Kidney (tissue), 14 donors: ENCODE measurements around the gene PITPNC1. TPM values are rescaled to one million over a fixed set of nuclear protein-coding genes. Genes with fewer than 3 reads are reported as not detected.

Experiments used
- DNase-seq, 5 donors: peaks; one replicate each; pipeline ENCODE4 v3.0.0-alpha.2; 2013 to 2020
- FAIRE-seq: peaks from 2 replicates; lab custom pipeline; 2012; peaks lifted over from hg19 to GRCh38; lab: Jason Lieb, UNC
- H3K27ac ChIP-seq, 2 donors: one replicate each; pipeline ENCODE4 v1.7.0; 2013; ENCODE audit warnings: low read depth in 2 of 2, low read length in 2 of 2, inconsistent platforms in 1 of 2
- H3K27me3 ChIP-seq: one replicate; pipeline ENCODE4 v1.7.1; 2013; ENCODE audit warnings: low read length, inconsistent platforms; ENCODE audit not compliant: control insufficient read depth, insufficient read depth
- H3K36me3 ChIP-seq, 3 donors: one replicate each; pipeline versions ENCODE4 v1.7.0 to v1.7.1; 2013; ENCODE audit warnings: low read length in 3 of 3, control low read depth in 1 of 3, inconsistent platforms in 1 of 3; ENCODE audit not compliant: insufficient read depth in 3 of 3, control insufficient read depth in 2 of 3
- H3K4me1 ChIP-seq, 3 donors: one replicate each; pipeline versions ENCODE4 v1.7.0 to v1.7.1; 2013; ENCODE audit warnings: low read length in 3 of 3, inconsistent platforms in 1 of 3, low read depth in 1 of 3; ENCODE audit not compliant: control insufficient read depth in 2 of 3, insufficient read depth in 2 of 3
- H3K4me3 ChIP-seq, 3 donors: one replicate each; pipeline versions ENCODE4 v1.7.0 to v1.8.1; 2013; ENCODE audit warnings: low read length in 3 of 3, control low read depth in 1 of 3, inconsistent platforms in 1 of 3
- H3K9ac ChIP-seq, 3 donors: one replicate each; pipeline versions ENCODE4 v1.7.0 to v1.7.1; 2013; ENCODE audit warnings: low read length in 3 of 3, control low read depth in 1 of 3, inconsistent platforms in 1 of 3
- H3K9me3 ChIP-seq, 3 donors: one replicate each; pipeline versions ENCODE4 v1.7.0 to v1.7.1; 2013; ENCODE audit warnings: low read length in 3 of 3, control low read depth in 1 of 3, inconsistent platforms in 1 of 3; ENCODE audit not compliant: control insufficient read depth in 2 of 3, insufficient read depth in 1 of 3
- intact Hi-C: fragments of 100-400 bp; cut with DNase I; formaldehyde crosslinking; loops from one replicate; pipeline ENCODE4 v1.11.1; 2022
- polyA plus RNA-seq: library from polyadenylated mRNA; stranded (reverse); fragments of 350-450 nt; fragmentation: Illumina TruSeq; extraction: RNeasy Lipid Tissue Mini Kit (QIAGEN cat#74804); gene quantifications from one replicate; pipeline ENCODE4 v1.2.3, GENCODE V29; 2014; ENCODE audit warnings: low read depth, low replicate concordance; ENCODE audit not compliant: insufficient read depth
- total RNA-seq: library from RNA; stranded (reverse); fragmentation: NEBNext Ultra II Directional; extraction: Animal tissue kit (Norgen Biotek cat#: 25700); gene quantifications from one replicate; pipeline ENCODE4 v1.2.1, GENCODE V29; 2021
- TF ChIP-seq, protein P1 (sequence below): IDR thresholded peaks from 3 replicates; pipeline ENCODE4 v1.5.1; 2012; ENCODE audit warnings: mild to moderate bottlenecking, moderate library complexity, borderline replicate concordance; ENCODE audit not compliant: insufficient read depth; ENCODE audit errors: extremely low read depth
- donor health status: control.
- donor health status: control.
- donor health status: control.
- donor health status: control.
- donor health status: control.
- donor health status: DM: yes; HTN: yes; CAD: no.
- donor health status: Normal renal cell carcinoma (clear cell type).

PITPNC1 gene
- total and polyA plus RNA-seq, 2 donors from 2014 or later = 14.2 to 41.3 TPM

DNA sequence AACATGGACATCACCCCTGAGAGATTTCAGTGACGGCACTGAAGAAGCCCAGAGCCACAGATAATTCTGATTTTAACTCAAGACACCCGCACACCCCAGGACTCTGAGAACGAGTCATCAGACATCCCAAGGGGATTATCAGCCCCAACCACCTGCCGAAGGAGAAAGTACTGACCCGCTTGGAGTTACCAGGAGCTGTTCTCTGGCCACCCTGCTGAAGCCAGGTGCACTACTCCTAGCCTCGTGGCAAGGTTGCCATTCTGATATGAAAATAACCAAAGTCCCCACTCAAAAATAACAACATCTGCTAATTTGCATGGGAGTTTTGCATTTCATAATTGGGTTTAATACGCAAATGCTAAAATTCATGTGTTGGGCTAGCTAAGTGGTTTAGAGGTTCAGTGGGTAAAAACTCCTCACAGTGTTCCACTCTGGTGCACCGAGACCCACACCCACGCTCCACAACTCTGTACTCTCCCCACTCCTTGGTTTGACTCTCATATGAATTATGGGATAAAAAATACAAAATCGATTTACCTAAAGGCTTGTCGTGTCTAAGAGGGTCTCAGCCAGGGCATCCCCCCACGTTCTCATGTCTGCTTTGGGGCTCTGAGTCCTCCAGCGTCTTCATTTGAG lies 197.7 kb downstream of the PITPNC1 start:
- H3K27me3 ChIP-seq = no peaks in the 10 kb centered on the region
- FAIRE-seq = no peak
- H3K27ac ChIP-seq = no peak overlapping the region
- peak overlapping the region in 1 of 3 donors; percentile 55 for H3K4me3 ChIP-seq
- H3K9me3 ChIP-seq = no peaks in the 10 kb centered on the region
- no peak for DNase-seq
- peaks cover 0 to 23% (median 10%) of the 10 kb centered on the region in 3 donors for H3K4me1 ChIP-seq
- peak overlapping the region in 1 of 3 donors; percentile 55 for H3K9ac ChIP-seq
- H3K36me3 ChIP-seq = peaks cover 0 to 4% (median 0%) of the 10 kb centered on the region in 3 donors
- TF ChIP-seq, protein P1, sequence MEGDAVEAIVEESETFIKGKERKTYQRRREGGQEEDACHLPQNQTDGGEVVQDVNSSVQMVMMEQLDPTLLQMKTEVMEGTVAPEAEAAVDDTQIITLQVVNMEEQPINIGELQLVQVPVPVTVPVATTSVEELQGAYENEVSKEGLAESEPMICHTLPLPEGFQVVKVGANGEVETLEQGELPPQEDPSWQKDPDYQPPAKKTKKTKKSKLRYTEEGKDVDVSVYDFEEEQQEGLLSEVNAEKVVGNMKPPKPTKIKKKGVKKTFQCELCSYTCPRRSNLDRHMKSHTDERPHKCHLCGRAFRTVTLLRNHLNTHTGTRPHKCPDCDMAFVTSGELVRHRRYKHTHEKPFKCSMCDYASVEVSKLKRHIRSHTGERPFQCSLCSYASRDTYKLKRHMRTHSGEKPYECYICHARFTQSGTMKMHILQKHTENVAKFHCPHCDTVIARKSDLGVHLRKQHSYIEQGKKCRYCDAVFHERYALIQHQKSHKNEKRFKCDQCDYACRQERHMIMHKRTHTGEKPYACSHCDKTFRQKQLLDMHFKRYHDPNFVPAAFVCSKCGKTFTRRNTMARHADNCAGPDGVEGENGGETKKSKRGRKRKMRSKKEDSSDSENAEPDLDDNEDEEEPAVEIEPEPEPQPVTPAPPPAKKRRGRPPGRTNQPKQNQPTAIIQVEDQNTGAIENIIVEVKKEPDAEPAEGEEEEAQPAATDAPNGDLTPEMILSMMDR = no peak
- intact Hi-C loops = no loop called here

DNA sequence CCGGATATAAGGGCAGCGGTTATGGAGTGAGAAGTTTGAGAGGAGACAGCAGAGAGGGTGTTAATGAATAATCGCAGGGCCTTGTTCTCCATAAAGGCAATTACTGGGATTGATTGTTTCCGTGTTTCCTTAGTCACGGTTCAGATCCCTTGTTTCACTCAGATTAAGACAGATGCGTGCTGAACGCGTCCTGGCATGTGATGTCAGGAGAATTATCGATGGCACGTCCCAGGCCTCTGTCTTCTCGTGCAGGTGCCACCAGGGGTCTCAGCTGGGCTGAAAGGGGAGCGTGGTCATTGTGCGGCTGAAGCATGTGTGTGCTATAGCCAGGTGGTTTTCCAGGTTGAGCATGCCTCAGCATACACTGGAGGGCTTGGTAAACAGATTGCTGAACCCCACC lies 198.2 kb downstream of the PITPNC1 start:
- Histone ChIP-seq H3K4me1 (peaks cover 0 to 23% (median 10%) of the 10 kb centered on the region in 3 donors), H3K4me3 (peak overlapping the region in 1 of 3 donors; percentile 55), H3K27ac (no peak overlapping the region), H3K27me3 (no peaks in the 10 kb centered on the region), H3K36me3 (peaks cover 0 to 4% (median 0%) of the 10 kb centered on the region in 3 donors), H3K9ac (peak overlapping the region in 1 of 3 donors; percentile 55), H3K9me3 (no peaks in the 10 kb centered on the region)
- DNase-seq = peak; percentile 76 to 88 (median 85)
- TF ChIP-seq, protein P1 = peak; percentile 13
- no peak for FAIRE-seq
- intact Hi-C loops = no loop called here

GRCh38 chr17:67576471-67577115 lies 199.5 kb downstream of the PITPNC1 start:
- DNase-seq (peak in 1 of 5 donors; percentile 14), FAIRE-seq (no peak)
- Histone ChIP-seq H3K27ac (peak overlapping the region in 1 of 2 donors; percentile 4), H3K9ac (peak overlapping the region in 1 of 3 donors; percentile 40), H3K4me1 (peaks cover 0 to 28% (median 13%) of the 10 kb centered on the region in 3 donors), H3K36me3 (no peaks in the 10 kb centered on the region), H3K4me3 (no peak overlapping the region), H3K27me3 (no peaks in the 10 kb centered on the region), H3K9me3 (no peaks in the 10 kb centered on the region)
- TF ChIP-seq, protein P1 = no peak
- intact Hi-C loops = no loop called here
